Thyroid gland (tissue), 4 donors: ENCODE data around the gene NUDCD3.

ENCODE experiments used
- CTCF ChIP-seq, 6 experiments: fragments of 200-600 bp in 3 of 6; fragments of 450-650 bp in 3 of 6; sonication (generic) in 3 of 6; IDR thresholded peaks; one replicate each; pipeline ENCODE4 v1.5.1; 2016 to 2019; ENCODE audit warnings: antibody characterized with exemption in 6 of 6, mild to moderate bottlenecking in 2 of 6, inconsistent platforms in 1 of 6, moderate library complexity in 1 of 6
- POLR2A ChIP-seq, 2 donors: fragments of 450-650 bp; IDR thresholded peaks; one replicate each; pipeline ENCODE4 v1.6.1; 2017; ENCODE audit warnings: antibody characterized with exemption in 2 of 2, mild to moderate bottlenecking in 2 of 2, moderate library complexity in 1 of 2

- no peak for TF ChIP-seq CTCF (IDR thresholded peaks at IDR 0.05)
- TF ChIP-seq POLR2A (IDR thresholded peaks at IDR 0.05): no peak
Observed at GRCh38 chr7:44511863-44512468, 21.5 kb upstream of the NUDCD3 start.
